HG02571 (cell line): ENCODE data around the gene TBC1D32.

Experiments
- ATAC-seq: cut with Tn5 transposase; IDR thresholded peaks from one replicate; pipeline ENCODE4 v1.9.1; 2021; ENCODE audit warnings: mild to moderate bottlenecking, moderate library complexity; ENCODE audit not compliant: unreplicated experiment

The TBC1D32 gene

GRCh38 chr6:121032268-121033006 lies 301.8 kb downstream of the TBC1D32 start:
- no peak for ATAC-seq
